ENCODE results near the gene CSPG5. TPM values are rescaled to one million over a fixed set of nuclear protein-coding genes. Genes with fewer than 3 reads are reported as not detected.

The CSPG5 gene
- total RNA-seq, 4 donors from 2014 or later, result 0.17 to 2.8 (median 0.98) TPM

GRCh38 chr3:47540281-47540680, 38.4 kb downstream of the CSPG5 start:
- TF ChIP-seq, protein P1, sequence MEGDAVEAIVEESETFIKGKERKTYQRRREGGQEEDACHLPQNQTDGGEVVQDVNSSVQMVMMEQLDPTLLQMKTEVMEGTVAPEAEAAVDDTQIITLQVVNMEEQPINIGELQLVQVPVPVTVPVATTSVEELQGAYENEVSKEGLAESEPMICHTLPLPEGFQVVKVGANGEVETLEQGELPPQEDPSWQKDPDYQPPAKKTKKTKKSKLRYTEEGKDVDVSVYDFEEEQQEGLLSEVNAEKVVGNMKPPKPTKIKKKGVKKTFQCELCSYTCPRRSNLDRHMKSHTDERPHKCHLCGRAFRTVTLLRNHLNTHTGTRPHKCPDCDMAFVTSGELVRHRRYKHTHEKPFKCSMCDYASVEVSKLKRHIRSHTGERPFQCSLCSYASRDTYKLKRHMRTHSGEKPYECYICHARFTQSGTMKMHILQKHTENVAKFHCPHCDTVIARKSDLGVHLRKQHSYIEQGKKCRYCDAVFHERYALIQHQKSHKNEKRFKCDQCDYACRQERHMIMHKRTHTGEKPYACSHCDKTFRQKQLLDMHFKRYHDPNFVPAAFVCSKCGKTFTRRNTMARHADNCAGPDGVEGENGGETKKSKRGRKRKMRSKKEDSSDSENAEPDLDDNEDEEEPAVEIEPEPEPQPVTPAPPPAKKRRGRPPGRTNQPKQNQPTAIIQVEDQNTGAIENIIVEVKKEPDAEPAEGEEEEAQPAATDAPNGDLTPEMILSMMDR (IDR thresholded peaks at IDR 0.05; ENCODE audit: low read depth), result no peak

DNA sequence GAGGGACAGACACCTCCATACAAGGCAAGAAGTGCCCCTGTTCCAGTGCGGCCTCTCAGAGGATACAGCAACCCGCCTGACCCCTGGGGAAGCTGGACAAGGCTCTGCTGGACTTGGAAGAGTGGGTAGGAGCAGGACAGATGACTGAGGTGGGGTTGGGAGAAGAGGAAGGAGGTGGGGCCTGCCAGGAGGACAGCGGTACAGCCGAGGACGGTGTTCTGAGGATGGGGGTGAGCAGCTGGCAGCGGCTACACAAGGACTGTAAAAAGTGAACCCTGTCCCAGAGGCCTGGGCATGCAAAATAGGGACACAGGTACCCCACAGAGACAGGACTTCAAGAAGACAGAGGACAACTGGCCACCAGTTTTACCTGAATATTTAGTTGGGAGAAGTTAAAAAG, 41.7 kb downstream of the CSPG5 start:
- TF ChIP-seq, protein P1 (IDR thresholded peaks at IDR 0.05; ENCODE audit: low read depth), result no peak

DNA sequence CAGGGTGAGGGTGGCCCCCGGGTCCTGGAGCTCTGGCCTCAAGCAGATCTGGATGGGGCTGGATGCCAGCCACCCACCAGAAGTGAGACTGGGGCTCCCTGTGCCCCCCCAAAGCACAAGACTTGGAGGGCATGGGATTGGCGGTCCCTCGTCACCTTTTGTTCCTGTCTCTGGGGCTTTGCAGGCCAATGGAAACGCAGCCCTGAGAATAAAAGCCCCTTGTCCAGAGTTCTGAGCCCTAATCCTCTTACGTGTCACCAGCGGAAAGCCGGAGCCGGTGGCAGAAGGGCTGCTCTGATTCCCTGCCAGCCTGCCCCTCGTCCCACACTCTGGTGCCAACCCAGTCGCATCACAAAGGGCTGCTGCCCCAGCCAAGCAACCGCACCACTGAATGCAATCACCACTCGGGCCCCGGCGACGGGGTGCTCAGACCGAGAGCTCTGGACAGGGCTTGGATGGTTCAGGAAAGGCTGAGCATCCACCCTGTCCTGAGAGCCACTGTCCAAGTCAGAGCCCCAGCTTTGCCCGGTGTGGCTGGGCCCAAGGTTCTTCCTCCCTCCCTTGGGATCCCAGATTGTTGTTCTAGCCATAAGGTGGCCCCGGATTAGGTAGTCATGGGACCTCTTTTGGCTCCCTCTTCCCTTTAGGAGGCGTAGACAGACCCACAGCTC, 42.3 kb downstream of the CSPG5 start:
- TF ChIP-seq, protein P1 (IDR thresholded peaks at IDR 0.05; ENCODE audit: low read depth), result no peak

DNA sequence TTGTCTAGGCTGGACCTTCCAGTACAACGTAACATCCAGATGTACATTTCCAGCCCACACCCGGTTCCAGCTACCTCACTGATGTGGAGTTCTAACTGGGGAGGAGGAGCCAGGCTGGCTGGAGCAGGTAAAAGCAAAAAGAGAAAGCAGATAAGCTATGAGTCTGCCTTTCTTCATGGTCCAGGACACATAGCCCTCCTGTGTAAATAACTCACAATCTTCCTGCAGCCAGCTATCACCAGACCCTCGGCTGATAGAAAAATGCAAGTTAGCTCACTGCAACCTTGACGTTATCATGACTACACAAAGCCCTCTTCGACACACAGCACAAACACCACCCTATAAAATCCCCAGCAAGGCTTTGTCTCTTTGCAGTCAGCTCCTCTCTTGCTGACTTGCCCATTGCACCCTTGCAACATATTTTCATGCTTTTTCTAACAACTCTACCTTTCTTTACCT, 44.6 kb downstream of the CSPG5 start:
- TF ChIP-seq, protein P1 (IDR thresholded peaks at IDR 0.05; ENCODE audit: low read depth), result no peak

DNA sequence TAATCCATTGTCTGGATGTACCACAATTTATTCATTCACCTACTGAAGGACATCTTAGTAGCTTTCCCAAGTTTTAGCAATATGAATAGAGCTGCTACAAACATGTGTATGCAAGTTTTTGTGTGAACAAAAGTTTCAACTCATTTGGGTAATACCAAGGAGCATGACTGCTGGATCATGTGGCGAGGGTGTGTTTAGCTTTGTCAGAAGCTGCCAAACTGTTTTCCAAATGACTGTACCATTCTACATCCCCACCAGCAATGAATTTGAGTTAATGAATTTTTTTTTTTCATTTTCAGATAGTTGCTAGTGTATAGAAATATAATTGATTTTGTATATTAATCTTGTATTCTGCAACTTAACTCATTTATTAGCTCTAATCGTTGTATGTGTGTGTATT, 45.2 kb downstream of the CSPG5 start:
- TF ChIP-seq, protein P1 (IDR thresholded peaks at IDR 0.05; ENCODE audit: low read depth), result no peak

DNA sequence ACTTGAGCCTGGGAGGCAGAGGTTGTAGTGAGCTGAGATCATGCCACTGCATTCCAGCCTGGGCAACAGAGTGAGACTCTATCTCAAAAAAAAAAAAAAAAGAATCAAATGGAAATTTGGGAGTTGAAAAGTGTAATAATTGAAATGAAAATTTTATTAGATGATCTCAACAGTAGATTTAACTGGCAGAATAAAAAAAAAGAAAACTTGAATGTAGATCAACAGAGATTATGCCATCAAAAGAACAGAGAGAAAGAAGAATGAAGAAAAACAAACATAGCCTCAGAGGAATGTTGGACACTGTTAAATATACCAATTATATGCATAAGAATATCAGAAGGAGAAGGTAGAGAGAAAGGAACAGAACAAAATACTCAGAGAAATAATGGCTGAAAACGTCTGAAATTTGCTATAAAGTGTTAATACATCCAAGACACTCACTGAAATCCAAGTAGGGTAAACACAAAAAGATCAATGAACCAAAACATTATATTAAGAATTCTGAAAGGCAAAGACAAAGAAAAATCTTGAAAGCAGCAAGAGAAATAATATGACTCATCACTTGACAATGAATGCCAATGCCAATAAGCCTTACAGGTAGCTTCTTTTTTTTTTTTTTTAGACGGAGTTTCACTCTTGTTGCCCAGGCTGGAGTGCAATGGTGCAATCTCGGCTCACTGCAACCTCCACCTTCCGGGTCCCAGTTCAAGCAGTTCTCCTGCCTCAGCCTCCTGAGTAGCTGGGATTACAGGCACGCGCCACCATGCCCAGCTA, 50.5 kb downstream of the CSPG5 start:
- TF ChIP-seq, protein P1 (IDR thresholded peaks at IDR 0.05; ENCODE audit: low read depth), result no peak

DNA sequence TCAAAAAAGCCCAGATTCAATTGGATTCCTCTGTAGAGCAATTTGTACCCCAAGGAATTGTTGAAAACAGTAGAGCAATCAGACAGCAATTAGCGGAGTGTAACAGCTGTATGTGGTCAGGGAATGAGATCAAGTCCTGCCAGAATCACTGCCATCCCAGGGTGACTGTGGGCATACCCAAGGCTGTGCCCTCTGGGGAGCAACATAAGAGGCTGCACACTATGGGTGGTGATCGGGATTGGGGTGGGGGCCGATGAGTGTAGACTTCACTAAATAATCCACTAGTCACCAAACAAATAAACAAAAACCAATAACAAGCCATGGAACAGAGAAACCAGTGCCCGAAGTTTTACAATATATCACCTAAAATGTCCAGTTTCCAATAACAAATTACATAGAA, 53.0 kb downstream of the CSPG5 start:
- TF ChIP-seq, protein P1 (IDR thresholded peaks at IDR 0.05; ENCODE audit: low read depth), result no peak

Measured in subcutaneous adipose tissue (tissue), 4 donors.